GM19397 (cell line): Measurements from ENCODE around the gene TRIM48.
"Not testable (repeated sequence)": the region's sequence is repeated elsewhere in the genome, so short reads cannot be mapped to it uniquely, and the experiment has no call there.

Experiments used
- ATAC-seq: cut with Tn5 transposase; IDR thresholded peaks from one replicate; pipeline ENCODE4 v1.9.1; 2021; ENCODE audit warnings: mild to moderate bottlenecking, moderate library complexity; ENCODE audit not compliant: unreplicated experiment

The TRIM48 gene

GRCh38 chr11:55261855-55262254 lies at the start of gene TRIM48:
TRIM48 (plus strand) TSS chr11:55262155; CDS start chr11:55262268, 113 bp downstream.
- ATAC-seq, result not testable (repeated sequence)

- not testable (repeated sequence) for ATAC-seq
Observed at GRCh38 chr11:55238316-55238715, 23.6 kb upstream of the TRIM48 start.

GRCh38 chr11:55263081-55263480 lies 1.1 kb downstream of the TRIM48 start:
- ATAC-seq, result no peak
